CD4-positive, alpha-beta memory T cell (primary cell): ENCODE results near the gene ZFAND3. TPM values are rescaled to one million over a fixed set of nuclear protein-coding genes. Genes with fewer than 3 reads are reported as not detected.

ENCODE experiments used
- CTCF ChIA-PET: fragments of 350-600 bp; sonication (Branson Sonifier 250); formaldehyde crosslinking; loops from one replicate; lab custom pipeline; 2021; ENCODE audit warnings: inconsistent platforms; ENCODE audit not compliant: partially characterized antibody; lab: Charles Lee
- POLR2A ChIA-PET: fragments of 350-600 bp; sonication (Branson Sonifier 250); formaldehyde crosslinking; loops from one replicate; lab custom pipeline; 2021; ENCODE audit not compliant: partially characterized antibody; lab: Charles Lee
- DNase-seq, 5 donors: peaks; one replicate each; pipeline versions ENCODE4 v3.0.0 to v3.0.0-alpha.2; 2020 to 2022; ENCODE audit warnings: mixed read lengths in 1 of 5
- H3K27ac ChIP-seq: one replicate; pipeline ENCODE4 v1.7.0; 2013; ENCODE audit warnings: low read depth, low read length
- H3K27me3 ChIP-seq: 2 replicates; pipeline ENCODE4 v1.7.0; 2013; ENCODE audit warnings: mild to moderate bottlenecking, low read length, moderate library complexity; ENCODE audit not compliant: insufficient read depth
- H3K36me3 ChIP-seq: 2 replicates; pipeline ENCODE4 v1.7.0; 2013; ENCODE audit warnings: mild to moderate bottlenecking, low read length, moderate library complexity; ENCODE audit not compliant: insufficient read depth
- H3K4me1 ChIP-seq: 2 replicates; pipeline ENCODE4 v1.7.0; 2013; ENCODE audit warnings: mild to moderate bottlenecking, low read length, moderate library complexity; ENCODE audit not compliant: insufficient read depth
- H3K4me3 ChIP-seq, 2 donors: one replicate each; pipeline ENCODE4 v1.7.0; 2013; ENCODE audit warnings: low read length in 2 of 2, mild to moderate bottlenecking in 1 of 2
- H3K9me3 ChIP-seq, 2 donors: one replicate each; pipeline ENCODE4 v1.7.0; 2013; ENCODE audit warnings: low read length in 2 of 2, control low read depth in 1 of 2; ENCODE audit not compliant: control insufficient read depth in 1 of 2
- H3K27ac Mint-ChIP-seq, 7 donors: one replicate each; pipeline ENCODE4 v1.8.0; 2020 to 2021; ENCODE audit warnings: mixed read lengths in 7 of 7, mild to moderate bottlenecking in 6 of 7, inconsistent platforms in 3 of 7, moderate library complexity in 3 of 7
- H3K27me3 Mint-ChIP-seq, 2 donors: one replicate each; pipeline ENCODE4 v1.8.0; 2020 to 2021; ENCODE audit warnings: mixed read lengths in 2 of 2
- H3K36me3 Mint-ChIP-seq, 2 donors: one replicate each; pipeline ENCODE4 v1.8.0; 2020 to 2021; ENCODE audit warnings: mixed read lengths in 2 of 2, inconsistent platforms in 1 of 2, mild to moderate bottlenecking in 1 of 2
- H3K4me1 Mint-ChIP-seq, 4 donors: one replicate each; pipeline ENCODE4 v1.8.0; 2020 to 2021; ENCODE audit warnings: mixed read lengths in 4 of 4, mild to moderate bottlenecking in 1 of 4
- H3K4me3 Mint-ChIP-seq, 8 donors: one replicate each; pipeline ENCODE4 v1.8.0; 2020 to 2021; ENCODE audit warnings: mixed read lengths in 8 of 8, mild to moderate bottlenecking in 7 of 8, moderate library complexity in 6 of 8, inconsistent platforms in 3 of 8
- H3K9me3 Mint-ChIP-seq, 8 donors: one replicate each; pipeline ENCODE4 v1.8.0; 2020 to 2021; ENCODE audit warnings: mixed read lengths in 8 of 8, mild to moderate bottlenecking in 5 of 8, inconsistent platforms in 3 of 8, moderate library complexity in 1 of 8
- intact Hi-C: fragments of 100-400 bp; cut with micrococcal nuclease; formaldehyde crosslinking; loops from one replicate; pipeline ENCODE4 v1.15.1; 2023
- polyA plus RNA-seq, 2 donors: library from polyadenylated mRNA; unstranded; fragments of 300-500 nt; fragmentation: Illumina TruSeq; gene quantifications; one replicate each; pipeline ENCODE4 v1.2.3, GENCODE V29; 2021
- total RNA-seq, 2 experiments: library from RNA; stranded (reverse); gene quantifications; one replicate each; pipeline ENCODE4 v1.2.3, GENCODE V29; 2021

ZFAND3 gene
- total and polyA plus RNA-seq, 4 experiments from 2014 or later, result 2.1 to 33.0 (median 20.1) TPM

DNA sequence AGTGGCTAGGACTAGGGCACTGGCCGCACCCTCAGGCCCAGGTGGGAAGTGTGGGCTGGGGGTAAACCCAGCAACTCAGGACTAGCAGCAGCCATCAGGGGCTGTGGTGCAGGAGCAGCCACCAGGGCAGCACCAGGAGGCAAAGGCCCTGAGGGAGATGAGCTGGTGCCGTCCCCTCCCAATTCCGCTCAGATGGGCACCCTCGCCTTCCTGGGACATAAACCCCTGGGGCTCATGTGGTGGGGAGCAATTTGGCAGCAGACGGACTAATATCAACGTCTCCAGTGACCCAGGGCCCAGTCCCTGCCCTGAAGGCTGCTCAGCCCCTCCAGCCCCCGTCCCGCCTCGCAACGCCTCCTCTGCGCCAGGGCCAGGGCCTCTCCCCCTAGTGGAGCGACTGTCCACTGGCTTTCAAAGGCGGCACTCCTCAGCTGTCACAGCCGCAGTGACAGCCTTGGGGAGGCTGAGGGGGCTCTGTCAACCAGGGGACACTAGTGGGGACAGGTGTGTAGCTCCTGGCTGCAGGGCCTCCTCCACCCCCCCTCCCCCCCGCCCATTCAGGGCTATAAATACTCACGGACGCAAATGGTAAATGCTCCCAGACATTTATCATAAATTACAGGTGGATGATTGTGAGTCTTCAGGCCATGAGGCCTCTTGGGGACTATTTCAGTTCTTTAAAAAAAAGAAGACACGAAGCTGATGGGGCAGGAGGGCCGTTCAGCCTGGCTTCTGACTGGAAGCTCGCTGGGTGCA lies 349.9 kb downstream of the ZFAND3 start:
- ChIA-PET CTCF (no interaction called here), POLR2A (no interaction called here)
- intact Hi-C loops, result no loop called here
- no peak for DNase-seq
- H3K4me1 ChIP-seq, result no peaks in the 10 kb centered on the region
- no peak overlapping the region for H3K27ac ChIP-seq
- H3K9me3 Mint-ChIP-seq, result peaks cover 0 to 3% (median 0%) of the 10 kb centered on the region in 8 donors
- peaks cover 4 to 14% of the 10 kb centered on the region in 2 donors for H3K36me3 Mint-ChIP-seq
- H3K9me3 ChIP-seq, result no peaks in the 10 kb centered on the region
- no peak overlapping the region for H3K4me3 ChIP-seq
- H3K27me3 Mint-ChIP-seq, result no peaks in the 10 kb centered on the region
- peak overlapping the region in 2 of 7 donors; percentile 57 to 75 for H3K27ac Mint-ChIP-seq
- H3K4me3 Mint-ChIP-seq, result no peak overlapping the region
- no peaks in the 10 kb centered on the region for H3K36me3 ChIP-seq
- H3K27me3 ChIP-seq, result no peaks in the 10 kb centered on the region
- peaks cover 4 to 10% (median 7%) of the 10 kb centered on the region in 4 donors for H3K4me1 Mint-ChIP-seq

DNA sequence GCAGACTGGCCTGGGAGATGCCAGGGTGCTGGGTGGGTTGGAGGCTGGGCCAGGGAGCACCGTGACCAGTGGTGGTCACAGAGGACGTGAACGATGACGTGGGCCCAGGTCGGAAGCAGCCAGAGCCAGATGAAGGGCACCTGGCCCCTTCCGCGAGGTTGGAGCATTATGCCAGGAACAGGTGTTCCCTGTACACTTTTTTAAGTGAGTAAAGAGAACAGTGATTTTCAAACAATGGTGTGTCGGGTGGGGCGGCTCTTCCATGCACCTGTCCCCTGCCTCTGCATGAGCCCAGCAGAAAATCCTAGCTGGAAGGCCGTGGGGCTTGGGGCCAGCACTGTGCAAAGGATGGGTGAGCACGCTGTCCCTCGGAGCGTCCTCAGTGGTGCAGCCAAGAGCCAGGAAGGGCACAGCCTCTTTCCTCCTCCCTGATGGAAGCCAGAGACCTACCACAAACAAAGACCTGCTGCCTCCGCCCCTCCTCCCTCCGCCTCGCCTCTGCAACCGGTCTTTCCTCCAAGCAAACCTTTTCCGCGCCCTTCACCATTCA lies 350.5 kb downstream of the ZFAND3 start:
- no peaks in the 10 kb centered on the region for H3K27me3 Mint-ChIP-seq
- H3K27ac ChIP-seq, result no peak overlapping the region
- no peaks in the 10 kb centered on the region for H3K27me3 ChIP-seq
- H3K27ac Mint-ChIP-seq, result peak overlapping the region in 2 of 7 donors; percentile 57 to 75
- H3K4me3 ChIP-seq, result no peak overlapping the region
- no peaks in the 10 kb centered on the region for H3K4me1 ChIP-seq
- ChIA-PET POLR2A (no interaction called here), CTCF (no interaction called here)
- no peaks in the 10 kb centered on the region for H3K9me3 ChIP-seq
- intact Hi-C loops, result no loop called here
- H3K4me3 Mint-ChIP-seq, result no peak overlapping the region
- H3K9me3 Mint-ChIP-seq, result peaks cover 0 to 3% (median 0%) of the 10 kb centered on the region in 8 donors
- DNase-seq, result no peak
- peaks cover 7 to 19% of the 10 kb centered on the region in 2 donors for H3K36me3 Mint-ChIP-seq
- H3K4me1 Mint-ChIP-seq, result peaks cover 4 to 11% (median 7%) of the 10 kb centered on the region in 4 donors
- no peaks in the 10 kb centered on the region for H3K36me3 ChIP-seq

DNA sequence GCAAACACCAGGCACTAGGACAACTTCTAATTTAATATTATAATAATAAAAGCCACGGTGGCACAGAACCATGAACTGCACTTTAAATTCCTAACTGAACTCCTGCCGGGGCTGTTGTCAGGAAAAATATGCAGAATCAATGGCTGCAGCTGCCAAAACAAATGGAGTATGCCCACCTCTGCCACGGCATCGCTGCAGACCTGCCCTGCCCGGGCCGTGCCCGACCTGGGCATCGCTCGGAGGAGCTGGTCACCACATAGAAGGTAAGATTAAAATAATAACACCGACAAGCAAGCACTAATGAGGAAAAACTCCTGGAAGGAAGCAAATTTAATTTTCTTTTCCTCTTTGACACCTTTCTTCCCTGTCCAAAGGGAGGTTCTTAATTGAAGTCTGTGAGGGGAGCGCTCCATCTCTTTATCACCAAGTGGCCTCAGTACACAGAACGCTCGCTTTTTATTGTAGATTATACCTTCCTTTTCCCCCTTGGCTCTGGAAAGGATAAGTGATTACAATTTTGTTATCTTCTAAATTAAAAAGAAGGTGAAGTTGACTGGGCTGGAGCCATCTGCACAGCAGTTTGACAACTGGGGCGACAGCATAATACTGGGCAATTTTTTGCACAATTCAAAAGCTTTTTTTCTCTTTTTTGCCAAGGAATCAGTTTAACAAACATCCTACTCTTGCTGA lies 351.3 kb downstream of the ZFAND3 start:
- no peaks in the 10 kb centered on the region for H3K27me3 ChIP-seq
- POLR2A ChIA-PET, result interaction anchor here (0.7 kb wide), 1 partner anchor 37 kb away, joined by 3 read pairs; no protein-coding TSS in a partner anchor
- CTCF ChIA-PET, result no interaction called here
- H3K36me3 Mint-ChIP-seq, result peaks cover 7 to 20% of the 10 kb centered on the region in 2 donors
- no peak overlapping the region for H3K4me3 Mint-ChIP-seq
- DNase-seq, result no peak
- no peaks in the 10 kb centered on the region for H3K9me3 ChIP-seq
- H3K27ac ChIP-seq, result no peak overlapping the region
- peak overlapping the region in 1 of 7 donors; percentile 43 for H3K27ac Mint-ChIP-seq
- no peaks in the 10 kb centered on the region for H3K36me3 ChIP-seq
- H3K4me3 ChIP-seq, result no peak overlapping the region
- peaks cover 4 to 11% (median 7%) of the 10 kb centered on the region in 4 donors for H3K4me1 Mint-ChIP-seq
- intact Hi-C loops, result no loop called here
- no peaks in the 10 kb centered on the region for H3K27me3 Mint-ChIP-seq
- H3K4me1 ChIP-seq, result no peaks in the 10 kb centered on the region
- H3K9me3 Mint-ChIP-seq, result peaks cover 0 to 3% (median 0%) of the 10 kb centered on the region in 8 donors

DNA sequence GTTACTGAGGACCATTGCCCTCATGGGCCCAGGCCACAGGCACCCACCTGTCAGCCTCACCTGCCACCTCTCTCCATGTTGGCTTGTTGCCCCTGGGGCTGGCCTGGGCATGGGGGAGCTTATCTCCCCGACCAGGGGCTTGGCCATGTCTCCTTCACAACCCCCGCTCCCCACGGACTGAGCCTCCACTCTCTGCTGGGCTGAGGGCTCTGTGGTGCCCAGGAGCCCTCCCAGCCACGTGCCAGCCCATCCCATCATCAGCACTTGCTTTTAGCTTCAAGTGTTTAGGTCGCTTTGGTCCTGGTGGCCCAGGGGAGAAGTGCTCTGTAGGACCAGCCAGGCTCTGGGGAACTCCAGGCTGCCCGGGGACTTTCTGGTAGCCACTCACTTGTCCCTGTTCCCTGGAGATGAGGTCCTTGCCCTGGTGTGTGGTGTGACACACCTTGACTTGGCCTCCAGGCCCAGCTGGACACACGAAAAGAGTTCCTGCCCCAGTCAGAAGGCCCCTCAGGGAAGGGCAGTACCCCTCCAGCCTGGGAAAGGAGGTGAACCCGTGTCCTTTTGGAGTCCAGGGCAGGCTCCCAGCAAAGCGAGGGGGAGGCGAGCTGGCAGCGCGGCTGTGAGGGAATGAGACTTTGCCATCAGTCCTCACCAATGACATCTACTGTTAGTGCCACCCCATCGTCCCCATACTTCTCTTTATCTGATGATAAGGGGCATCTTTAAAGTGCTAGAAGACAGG lies 352.6 kb downstream of the ZFAND3 start:
- no peak overlapping the region for H3K4me3 ChIP-seq
- H3K4me1 ChIP-seq, result no peaks in the 10 kb centered on the region
- no peaks in the 10 kb centered on the region for H3K36me3 ChIP-seq
- no peaks in the 10 kb centered on the region for H3K27me3 ChIP-seq
- no peak overlapping the region for H3K4me3 Mint-ChIP-seq
- peak overlapping the region in 1 of 7 donors; percentile 58 for H3K27ac Mint-ChIP-seq
- DNase-seq, result no peak
- no peaks in the 10 kb centered on the region for H3K27me3 Mint-ChIP-seq
- H3K9me3 Mint-ChIP-seq, result peaks cover 0 to 4% (median 0%) of the 10 kb centered on the region in 8 donors
- POLR2A ChIA-PET, result interaction anchor here (0.7 kb wide), 1 partner anchor 35 kb away, joined by 3 read pairs; no protein-coding TSS in a partner anchor
- H3K36me3 Mint-ChIP-seq, result peaks cover 7 to 20% of the 10 kb centered on the region in 2 donors
- CTCF ChIA-PET, result no interaction called here
- H3K4me1 Mint-ChIP-seq, result peaks cover 4 to 11% (median 7%) of the 10 kb centered on the region in 4 donors
- intact Hi-C loops, result no loop called here
- H3K27ac ChIP-seq, result no peak overlapping the region
- no peaks in the 10 kb centered on the region for H3K9me3 ChIP-seq

DNA sequence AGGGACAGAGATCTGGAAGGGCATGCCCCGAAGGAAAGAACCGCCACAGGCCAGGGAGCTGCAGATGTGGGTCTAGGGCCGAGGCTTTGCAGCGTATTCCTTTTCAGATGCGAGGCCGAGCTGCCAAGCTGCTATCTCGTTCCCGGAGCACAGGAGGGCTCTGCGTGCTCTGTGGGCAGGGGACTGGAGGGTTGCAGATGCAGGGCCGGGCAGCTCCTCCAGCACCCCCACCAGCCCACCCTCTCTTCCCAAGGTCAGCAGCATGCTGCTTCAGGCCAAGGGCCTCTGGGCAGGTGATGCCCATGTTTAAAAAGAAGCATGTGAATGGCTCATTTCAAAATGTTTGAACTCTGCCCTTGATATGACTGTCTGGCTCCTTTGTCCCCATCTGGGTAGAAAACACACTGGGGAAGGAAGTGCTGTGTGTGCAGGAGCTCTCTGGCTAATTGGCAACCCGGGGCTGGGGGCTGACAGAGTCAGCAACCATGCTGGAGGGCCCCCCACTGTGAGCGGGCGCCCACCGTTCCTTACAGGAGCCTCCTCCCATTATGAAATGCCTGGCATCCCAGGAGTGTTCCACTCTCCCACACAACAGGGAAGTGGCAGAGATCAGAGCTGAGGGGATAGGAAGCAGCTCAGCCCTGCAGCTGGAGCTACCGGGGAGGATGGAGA lies 353.3 kb downstream of the ZFAND3 start:
- CTCF ChIA-PET, result no interaction called here
- POLR2A ChIA-PET, result no interaction called here
- peaks cover 7 to 20% of the 10 kb centered on the region in 2 donors for H3K36me3 Mint-ChIP-seq

DNA sequence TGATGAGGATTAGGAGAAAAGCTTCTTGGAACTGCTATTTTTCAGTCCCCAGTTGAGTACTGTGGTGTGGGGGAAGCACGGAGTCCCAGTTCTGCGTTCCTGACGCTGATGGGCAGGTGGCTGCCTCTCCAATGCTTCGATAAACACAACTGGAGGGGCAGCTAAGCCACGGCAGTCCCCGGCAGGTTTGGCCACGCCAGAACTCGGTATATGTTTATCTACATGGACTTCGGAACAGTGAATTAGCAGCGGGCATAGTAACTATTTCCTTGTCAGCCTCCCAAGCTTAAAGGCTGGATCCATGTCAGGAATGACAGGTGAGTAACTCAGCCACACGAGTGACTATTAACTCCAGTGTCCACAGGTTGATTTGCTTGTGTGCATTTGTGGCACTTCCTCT lies 354.4 kb downstream of the ZFAND3 start:
- no peaks in the 10 kb centered on the region for H3K36me3 ChIP-seq
- peak overlapping the region in 1 of 7 donors; percentile 52 for H3K27ac Mint-ChIP-seq
- peaks cover 0 to 4% (median 0%) of the 10 kb centered on the region in 8 donors for H3K9me3 Mint-ChIP-seq
- DNase-seq, result no peak
- no peaks in the 10 kb centered on the region for H3K27me3 ChIP-seq
- no peaks in the 10 kb centered on the region for H3K4me1 ChIP-seq
- H3K4me1 Mint-ChIP-seq, result peaks cover 4 to 11% (median 7%) of the 10 kb centered on the region in 4 donors
- H3K4me3 Mint-ChIP-seq, result no peak overlapping the region
- CTCF ChIA-PET, result no interaction called here
- H3K27ac ChIP-seq, result no peak overlapping the region
- H3K27me3 Mint-ChIP-seq, result no peaks in the 10 kb centered on the region
- no peak overlapping the region for H3K4me3 ChIP-seq
- intact Hi-C loops, result no loop called here
- H3K36me3 Mint-ChIP-seq, result peaks cover 7 to 19% of the 10 kb centered on the region in 2 donors
- no peaks in the 10 kb centered on the region for H3K9me3 ChIP-seq
- POLR2A ChIA-PET, result no interaction called here

More for the DNA sequence above, 353.3 kb downstream of the ZFAND3 start:
- Mint-ChIP-seq H3K9me3 (peaks cover 0 to 4% (median 0%) of the 10 kb centered on the region in 8 donors), H3K27me3 (no peaks in the 10 kb centered on the region), H3K4me1 (peaks cover 4 to 11% (median 7%) of the 10 kb centered on the region in 4 donors), H3K27ac (peak overlapping the region in 2 of 7 donors; percentile 13 to 29), H3K4me3 (no peak overlapping the region)
- Histone ChIP-seq H3K4me1 (no peaks in the 10 kb centered on the region), H3K27ac (no peak overlapping the region), H3K36me3 (no peaks in the 10 kb centered on the region), H3K9me3 (no peaks in the 10 kb centered on the region), H3K4me3 (no peak overlapping the region), H3K27me3 (no peaks in the 10 kb centered on the region)
- no peak for DNase-seq
- intact Hi-C loops, result no loop called here
